HEK293 (cell line): Measurements from ENCODE around the gene NOC2L.

Experiments
- CTCF ChIA-PET: fragments of 350-600 bp; formaldehyde crosslinking; extraction: SDS; loops from one replicate; lab custom pipeline; 2021; ENCODE audit warnings: antibody characterized with exemption; lab: Yijun Ruan, JAX
- POLR2A ChIA-PET: fragments of 300-600 bp; formaldehyde crosslinking; extraction: SDS; loops from one replicate; lab custom pipeline; 2020; ENCODE audit warnings: antibody characterized with exemption, inconsistent platforms; lab: Yijun Ruan, JAX
- H3K27ac ChIP-seq: fragments of 200-500 bp; sonication (Bioruptor generic); 2 replicates; pipeline ENCODE4 v1.5.1; 2014; ENCODE audit warnings: low read depth, low read length, control low read depth, inconsistent platforms; ENCODE audit errors: extremely low read depth
- H3K36me3 ChIP-seq, 2 experiments: fragments of 200-500 bp in 1 of 2; sonication (Bioruptor generic) in 1 of 2; 1 replicate in 1 of 2; 2 replicates in 1 of 2; pipeline ENCODE4 v1.5.1; 2014 to 2017; ENCODE audit warnings: inconsistent platforms in 2 of 2, low read length in 2 of 2; ENCODE audit not compliant: control insufficient read depth in 2 of 2, insufficient read depth in 1 of 2
- H3K4me1 ChIP-seq: fragments of 200-500 bp; sonication (Bioruptor generic); 2 replicates; pipeline ENCODE4 v1.5.1; 2014; ENCODE audit warnings: mild to moderate bottlenecking, low read length, inconsistent platforms; ENCODE audit not compliant: control insufficient read depth, insufficient read depth
- H3K4me3 ChIP-seq: 2 replicates; pipeline ENCODE4 v1.5.1; 2011; ENCODE audit warnings: low read depth, mild to moderate bottlenecking, control low read depth, low read length, moderate library complexity
- H3K9me3 ChIP-seq: fragments of 200-500 bp; sonication (Bioruptor generic); 2 replicates; pipeline ENCODE4 v1.5.1; 2014; ENCODE audit warnings: low read depth, low read length, inconsistent platforms; ENCODE audit not compliant: control insufficient read depth, insufficient read depth
- BCL11A ChIP-seq: fragments of 450-650 bp; formaldehyde crosslinking; IDR thresholded peaks from 2 replicates; pipeline ENCODE4 v1.5.1; 2016; ENCODE audit warnings: low read depth, missing biosample characterization, missing genetic modification characterization
- PRDM1 ChIP-seq: fragments of 450-650 bp; formaldehyde crosslinking; IDR thresholded peaks from 2 replicates; pipeline ENCODE4; 2016; ENCODE audit warnings: missing biosample characterization, missing genetic modification characterization
- SCRT2 ChIP-seq: fragments of 450-650 bp; formaldehyde crosslinking; IDR thresholded peaks from 2 replicates; pipeline ENCODE4 v1.5.1; 2016; ENCODE audit warnings: missing biosample characterization, missing genetic modification characterization
- ZNF10 ChIP-seq: fragments of 450-650 bp; formaldehyde crosslinking; IDR thresholded peaks from 2 replicates; pipeline ENCODE4 v1.5.1; 2017; ENCODE audit warnings: missing biosample characterization, missing genetic modification characterization
- ZNF175 ChIP-seq: fragments of 450-650 bp; formaldehyde crosslinking; IDR thresholded peaks from 2 replicates; pipeline ENCODE4 v1.5.1; 2016; ENCODE audit warnings: missing biosample characterization, missing genetic modification characterization
- ZNF211 ChIP-seq: fragments of 450-650 bp; formaldehyde crosslinking; IDR thresholded peaks from 2 replicates; pipeline ENCODE4 v1.5.1; 2016; ENCODE audit warnings: low read depth, missing biosample characterization, missing genetic modification characterization
- ZNF280C ChIP-seq: fragments of 450-650 bp; formaldehyde crosslinking; IDR thresholded peaks from 2 replicates; pipeline ENCODE4 v1.5.1; 2016; ENCODE audit warnings: missing biosample characterization, missing genetic modification characterization
- ZNF341 ChIP-seq: fragments of 450-650 bp; formaldehyde crosslinking; IDR thresholded peaks from 2 replicates; pipeline ENCODE4; 2016; ENCODE audit warnings: low read depth, missing biosample characterization, missing genetic modification characterization
- ZNF354C ChIP-seq: fragments of 450-650 bp; formaldehyde crosslinking; IDR thresholded peaks from 2 replicates; pipeline ENCODE4 v1.5.1; 2016; ENCODE audit warnings: missing biosample characterization, missing genetic modification characterization, low read depth, borderline replicate concordance
- ZNF513 ChIP-seq: fragments of 450-650 bp; IDR thresholded peaks from 2 replicates; pipeline ENCODE4 v1.5.1; 2018; ENCODE audit warnings: missing biosample characterization, missing genetic modification characterization
- ZNF521 ChIP-seq: fragments of 450-650 bp; formaldehyde crosslinking; IDR thresholded peaks from 2 replicates; pipeline ENCODE4 v1.5.1; 2017; ENCODE audit warnings: missing biosample characterization, mild to moderate bottlenecking, missing genetic modification characterization
- ZNF830 ChIP-seq: fragments of 450-650 bp; IDR thresholded peaks from 2 replicates; pipeline ENCODE4 v1.5.0; 2018; ENCODE audit warnings: missing biosample characterization, missing genetic modification characterization, low read depth, mild to moderate bottlenecking, moderate library complexity
- ZSCAN30 ChIP-seq: fragments of 450-650 bp; IDR thresholded peaks from 2 replicates; pipeline ENCODE4 v1.5.1; 2018; ENCODE audit warnings: missing biosample characterization, mild to moderate bottlenecking, missing genetic modification characterization, moderate library complexity
- TF ChIP-seq, protein P1 (sequence below): fragments of 450-650 bp; formaldehyde crosslinking; IDR thresholded peaks from 2 replicates; pipeline ENCODE4 v1.5.1; 2016; ENCODE audit warnings: missing biosample characterization, missing genetic modification characterization, low read depth
- TF ChIP-seq, protein P2 (sequence below): fragments of 450-650 bp; formaldehyde crosslinking; IDR thresholded peaks from 2 replicates; pipeline ENCODE4 v1.5.1; 2016; ENCODE audit warnings: missing biosample characterization, missing genetic modification characterization

Gene NOC2L

DNA sequence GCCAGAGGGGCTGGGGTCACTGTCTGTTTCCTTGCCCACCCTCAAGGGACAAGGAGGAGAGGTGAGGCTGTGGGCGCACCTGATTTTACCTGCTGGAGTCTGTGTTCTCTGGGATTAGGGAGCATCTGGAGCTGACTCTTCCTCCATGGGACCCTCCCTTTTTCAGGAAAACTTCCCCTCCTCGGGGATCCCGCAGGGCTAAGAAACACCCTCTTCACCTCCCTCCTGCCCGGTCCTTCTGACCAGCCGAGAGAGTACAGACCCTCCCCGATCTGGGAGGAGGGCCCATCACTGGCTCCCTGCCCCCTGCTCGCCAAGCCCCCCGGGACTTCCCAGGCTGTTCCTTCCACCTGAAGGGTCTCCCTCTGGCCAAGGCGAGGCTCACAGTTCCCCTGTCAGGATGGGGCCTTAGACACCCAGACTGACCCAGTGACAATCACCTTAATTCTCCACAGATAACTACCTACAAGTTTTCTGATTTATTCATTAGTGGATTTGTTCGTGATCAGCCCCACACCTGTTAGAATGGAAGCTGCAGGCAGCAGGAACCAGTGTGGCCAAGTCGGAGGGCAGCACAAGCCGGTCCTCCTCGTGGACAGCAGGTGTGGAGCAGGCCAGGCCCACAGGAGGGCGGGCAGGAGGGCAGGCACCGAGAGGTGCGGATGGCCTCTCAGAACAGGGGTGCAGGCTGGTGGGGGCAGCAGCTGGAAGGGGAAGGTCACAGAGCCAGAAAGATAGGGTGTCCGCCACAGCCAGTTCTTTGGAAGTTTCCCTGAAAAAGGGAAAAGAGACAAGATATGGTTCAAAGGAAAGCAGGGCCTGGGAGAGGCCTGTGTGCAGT lies 51.2 kb downstream of the NOC2L start:
- TF ChIP-seq PRDM1 (tag by site-specific recombination) (peak; percentile 54; the same call in 1 of the 2 replicates), SCRT2 (tag by site-specific recombination) (peak; percentile 26; the same call in 1 of the 2 replicates), BCL11A (tag by site-specific recombination) (no peak), ZNF10 (tag by site-specific recombination) (no peak), ZNF354C (tag by site-specific recombination) (no peak), ZNF341 (tag by site-specific recombination) (peak; percentile 70), ZNF211 (tag by site-specific recombination) (no peak), ZNF513 (no peak), ZNF830 (tag by site-specific recombination) (no peak), ZNF521 (tag by site-specific recombination) (no peak), ZNF175 (no peak), ZSCAN30 (tag by site-specific recombination) (no peak), ZNF280C (no peak)
- TF ChIP-seq, protein P1, sequence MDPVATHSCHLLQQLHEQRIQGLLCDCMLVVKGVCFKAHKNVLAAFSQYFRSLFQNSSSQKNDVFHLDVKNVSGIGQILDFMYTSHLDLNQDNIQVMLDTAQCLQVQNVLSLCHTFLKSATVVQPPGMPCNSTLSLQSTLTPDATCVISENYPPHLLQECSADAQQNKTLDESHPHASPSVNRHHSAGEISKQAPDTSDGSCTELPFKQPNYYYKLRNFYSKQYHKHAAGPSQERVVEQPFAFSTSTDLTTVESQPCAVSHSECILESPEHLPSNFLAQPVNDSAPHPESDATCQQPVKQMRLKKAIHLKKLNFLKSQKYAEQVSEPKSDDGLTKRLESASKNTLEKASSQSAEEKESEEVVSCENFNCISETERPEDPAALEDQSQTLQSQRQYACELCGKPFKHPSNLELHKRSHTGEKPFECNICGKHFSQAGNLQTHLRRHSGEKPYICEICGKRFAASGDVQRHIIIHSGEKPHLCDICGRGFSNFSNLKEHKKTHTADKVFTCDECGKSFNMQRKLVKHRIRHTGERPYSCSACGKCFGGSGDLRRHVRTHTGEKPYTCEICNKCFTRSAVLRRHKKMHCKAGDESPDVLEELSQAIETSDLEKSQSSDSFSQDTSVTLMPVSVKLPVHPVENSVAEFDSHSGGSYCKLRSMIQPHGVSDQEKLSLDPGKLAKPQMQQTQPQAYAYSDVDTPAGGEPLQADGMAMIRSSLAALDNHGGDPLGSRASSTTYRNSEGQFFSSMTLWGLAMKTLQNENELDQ: no peak
- TF ChIP-seq, protein P2, sequence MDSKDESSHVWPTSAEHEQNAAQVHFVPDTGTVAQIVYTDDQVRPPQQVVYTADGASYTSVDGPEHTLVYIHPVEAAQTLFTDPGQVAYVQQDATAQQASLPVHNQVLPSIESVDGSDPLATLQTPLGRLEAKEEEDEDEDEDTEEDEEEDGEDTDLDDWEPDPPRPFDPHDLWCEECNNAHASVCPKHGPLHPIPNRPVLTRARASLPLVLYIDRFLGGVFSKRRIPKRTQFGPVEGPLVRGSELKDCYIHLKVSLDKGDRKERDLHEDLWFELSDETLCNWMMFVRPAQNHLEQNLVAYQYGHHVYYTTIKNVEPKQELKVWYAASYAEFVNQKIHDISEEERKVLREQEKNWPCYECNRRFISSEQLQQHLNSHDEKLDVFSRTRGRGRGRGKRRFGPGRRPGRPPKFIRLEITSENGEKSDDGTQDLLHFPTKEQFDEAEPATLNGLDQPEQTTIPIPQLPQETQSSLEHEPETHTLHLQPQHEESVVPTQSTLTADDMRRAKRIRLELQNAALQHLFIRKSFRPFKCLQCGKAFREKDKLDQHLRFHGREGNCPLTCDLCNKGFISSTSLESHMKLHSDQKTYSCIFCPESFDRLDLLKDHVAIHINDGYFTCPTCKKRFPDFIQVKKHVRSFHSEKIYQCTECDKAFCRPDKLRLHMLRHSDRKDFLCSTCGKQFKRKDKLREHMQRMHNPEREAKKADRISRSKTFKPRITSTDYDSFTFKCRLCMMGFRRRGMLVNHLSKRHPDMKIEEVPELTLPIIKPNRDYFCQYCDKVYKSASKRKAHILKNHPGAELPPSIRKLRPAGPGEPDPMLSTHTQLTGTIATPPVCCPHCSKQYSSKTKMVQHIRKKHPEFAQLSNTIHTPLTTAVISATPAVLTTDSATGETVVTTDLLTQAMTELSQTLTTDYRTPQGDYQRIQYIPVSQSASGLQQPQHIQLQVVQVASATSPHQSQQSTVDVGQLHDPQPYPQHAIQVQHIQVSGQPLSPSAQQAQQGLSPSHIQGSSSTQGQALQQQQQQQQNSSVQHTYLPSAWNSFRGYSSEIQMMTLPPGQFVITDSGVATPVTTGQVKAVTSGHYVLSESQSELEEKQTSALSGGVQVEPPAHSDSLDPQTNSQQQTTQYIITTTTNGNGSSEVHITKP: no peak
- peaks cover 19% of the 10 kb centered on the region for H3K4me1 ChIP-seq
- H3K9me3 ChIP-seq: no peaks in the 10 kb centered on the region
- POLR2A ChIA-PET: interaction anchor here (3.6 kb wide), 1 partner anchor 34 kb away, joined by 47 read pairs; no protein-coding TSS in a partner anchor
- H3K27ac ChIP-seq: no peak overlapping the region
- no peaks in the 10 kb centered on the region for H3K36me3 ChIP-seq
- CTCF ChIA-PET: interaction anchor here (0.7 to 1.2 kb wide), 3 partner anchors 11 to 132 kb away, joined by 3 to 6 read pairs (median 3); no protein-coding TSS in a partner anchor
- no peak overlapping the region for H3K4me3 ChIP-seq
